Mesodermal cell (in vitro differentiated cells): ENCODE results near the gene PGLYRP3.

ENCODE experiments used
- H3K27ac ChIP-seq: 2 replicates; pipeline ENCODE4 v1.7.0; 2013; ENCODE audit warnings: mild to moderate bottlenecking, low read depth, low read length, moderate library complexity; ENCODE audit not compliant: severe bottlenecking
- H3K36me3 ChIP-seq: 2 replicates; pipeline ENCODE4 v1.7.1; 2013; ENCODE audit warnings: mild to moderate bottlenecking, low read length, moderate library complexity; ENCODE audit not compliant: control insufficient read depth, insufficient read depth
- H3K4me1 ChIP-seq: one replicate; pipeline ENCODE4 v1.7.1; 2013; ENCODE audit warnings: mild to moderate bottlenecking, low read length; ENCODE audit not compliant: insufficient read depth, control insufficient read depth, poor library complexity, severe bottlenecking
- H3K4me3 ChIP-seq: 2 replicates; pipeline ENCODE4 v1.7.0; 2013; ENCODE audit warnings: low read length, control low read depth, mild to moderate bottlenecking; ENCODE audit not compliant: insufficient read depth, poor library complexity, severe bottlenecking; ENCODE audit errors: extremely low read depth
- H3K9me3 ChIP-seq: 2 replicates; pipeline ENCODE4 v1.7.1; 2013; ENCODE audit warnings: mild to moderate bottlenecking, low read length, moderate library complexity; ENCODE audit not compliant: control insufficient read depth
- WGBS, 2 experiments: methylation state at CpG; one replicate each; pipeline ENCODE4 v1.1.5; 2013; ENCODE audit warnings: missing lambda C conversion rate in 2 of 2; ENCODE audit not compliant: insufficient coverage in 2 of 2; 5-methylcytosine and 5-hydroxymethylcytosine counted together

PGLYRP3 gene

DNA sequence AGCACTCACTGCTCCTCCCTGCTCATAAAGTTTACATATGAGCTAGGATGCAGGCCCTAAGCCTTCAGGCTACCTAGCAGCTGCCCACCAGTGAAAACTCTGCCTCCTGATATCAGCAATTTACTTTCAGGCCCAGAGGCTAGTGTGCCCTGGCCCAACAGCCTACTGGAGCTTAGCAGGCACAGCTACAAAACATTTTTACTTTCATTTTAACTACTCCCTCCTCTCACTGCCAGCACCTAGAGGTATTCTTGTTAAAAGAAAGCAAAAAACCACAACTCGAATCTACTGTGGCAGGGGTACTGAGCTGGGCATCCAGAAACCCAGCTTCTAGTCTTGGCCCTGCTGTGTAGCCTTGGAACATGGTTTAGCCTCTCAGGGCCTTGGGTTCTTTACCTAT is 59.1 kb downstream of the PGLYRP3 start:
- H3K4me3 ChIP-seq: no peak overlapping the region
- 83% methylated on average over 1 of the region's 1 CpG; no CpG with 5 or more reads in 1 of the 2 experiments for WGBS, 2 experiments
- H3K9me3 ChIP-seq: no peaks in the 10 kb centered on the region
- no peak overlapping the region for H3K27ac ChIP-seq
- H3K36me3 ChIP-seq: no peaks in the 10 kb centered on the region
- H3K4me1 ChIP-seq: no peaks in the 10 kb centered on the region

DNA sequence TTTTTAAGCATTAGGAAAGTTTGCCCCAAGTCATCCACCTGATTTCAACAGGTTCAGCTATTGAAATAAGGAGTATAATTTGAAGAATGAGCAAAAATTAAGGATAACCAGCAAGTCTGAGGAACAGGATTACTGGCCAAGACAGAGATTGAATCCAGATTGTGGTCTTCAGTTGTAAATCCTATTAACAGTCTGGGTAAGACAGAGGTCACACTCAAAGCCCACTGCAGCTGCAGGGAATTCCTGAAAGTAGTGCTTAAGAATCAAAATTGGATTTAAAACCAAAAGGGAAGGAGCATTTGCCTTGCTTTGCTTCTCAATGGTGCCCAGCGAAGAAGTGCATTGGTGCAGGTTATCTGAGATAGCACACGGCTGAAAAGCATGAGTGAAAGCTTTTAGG is 59.7 kb downstream of the PGLYRP3 start:
- Histone ChIP-seq H3K4me1 (no peaks in the 10 kb centered on the region), H3K4me3 (no peak overlapping the region), H3K9me3 (no peaks in the 10 kb centered on the region), H3K27ac (no peak overlapping the region), H3K36me3 (no peaks in the 10 kb centered on the region)
- WGBS, 2 experiments: 97 to 100% methylated on average over 2 of the region's 2 CpGs

DNA sequence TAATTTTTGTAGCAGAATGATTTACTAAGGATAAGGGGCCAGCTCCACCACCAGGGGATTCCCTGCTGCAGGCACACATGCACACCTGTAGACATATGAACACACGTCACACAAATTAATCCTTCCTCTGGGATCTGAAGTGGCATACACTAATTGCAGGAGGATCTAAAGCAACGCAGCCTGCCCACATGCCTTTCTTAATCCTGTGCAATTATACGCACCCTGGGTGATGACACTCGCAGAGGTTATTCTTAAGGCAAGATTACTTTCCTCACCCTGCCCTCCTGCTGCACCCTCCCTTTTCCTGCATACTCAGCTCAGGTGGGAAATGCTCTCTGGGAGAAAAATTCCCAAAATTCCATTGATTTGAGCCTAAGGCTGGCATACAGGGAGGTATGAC is 60.8 kb downstream of the PGLYRP3 start:
- no peak overlapping the region for H3K27ac ChIP-seq
- no peak overlapping the region for H3K4me3 ChIP-seq
- no peaks in the 10 kb centered on the region for H3K9me3 ChIP-seq
- 88 to 94% methylated on average over 3 to 4 of the region's 4 CpGs for WGBS, 2 experiments
- H3K4me1 ChIP-seq: no peaks in the 10 kb centered on the region
- no peaks in the 10 kb centered on the region for H3K36me3 ChIP-seq

DNA sequence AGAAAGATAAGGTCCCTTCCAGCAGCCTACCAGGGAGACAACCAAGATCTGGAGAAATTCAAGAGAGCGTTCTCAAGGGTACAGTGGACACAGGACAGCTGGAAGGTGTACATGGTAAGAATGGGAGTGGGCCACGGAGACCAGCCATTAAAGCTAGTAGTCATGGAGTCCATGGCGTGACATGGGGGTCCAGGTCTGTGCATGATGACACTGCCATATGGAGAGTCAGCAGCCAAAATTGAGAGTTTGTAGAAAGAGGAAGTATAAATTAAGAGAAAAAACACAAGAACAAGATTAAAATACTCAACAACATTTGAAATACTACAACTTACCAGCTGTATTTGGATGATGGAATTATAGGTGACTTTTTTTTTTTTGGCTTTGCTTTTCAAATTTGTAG is 61.2 kb downstream of the PGLYRP3 start:
- Histone ChIP-seq H3K27ac (no peak overlapping the region), H3K4me3 (no peak overlapping the region), H3K9me3 (no peaks in the 10 kb centered on the region), H3K36me3 (no peaks in the 10 kb centered on the region), H3K4me1 (no peaks in the 10 kb centered on the region)
- 92 to 95% methylated on average over 2 to 3 of the region's 3 CpGs for WGBS, 2 experiments

DNA sequence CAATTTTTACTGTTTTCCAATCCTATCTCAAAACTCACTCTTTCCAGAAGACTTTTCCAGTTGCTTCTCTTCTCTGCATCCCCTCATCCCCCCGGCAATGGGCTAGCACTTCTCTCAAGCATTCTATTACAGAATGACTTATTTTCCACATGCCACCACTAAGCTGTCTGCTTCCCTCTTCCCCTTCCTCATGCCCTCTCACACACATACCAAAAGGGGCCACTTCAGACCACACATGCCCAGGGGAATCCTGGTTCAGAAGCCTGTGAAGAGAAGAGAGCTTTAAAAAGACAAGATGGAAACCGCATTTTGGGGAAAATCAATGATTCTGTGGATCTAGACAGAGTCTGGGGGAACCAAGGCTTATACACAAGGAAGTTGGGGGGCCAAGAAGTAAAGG is 61.7 kb downstream of the PGLYRP3 start:
- Histone ChIP-seq H3K4me3 (no peak overlapping the region), H3K4me1 (no peaks in the 10 kb centered on the region), H3K9me3 (no peaks in the 10 kb centered on the region), H3K27ac (no peak overlapping the region), H3K36me3 (no peaks in the 10 kb centered on the region)
- 83 to 100% methylated on average over 1 to 2 of the region's 2 CpGs for WGBS, 2 experiments

DNA sequence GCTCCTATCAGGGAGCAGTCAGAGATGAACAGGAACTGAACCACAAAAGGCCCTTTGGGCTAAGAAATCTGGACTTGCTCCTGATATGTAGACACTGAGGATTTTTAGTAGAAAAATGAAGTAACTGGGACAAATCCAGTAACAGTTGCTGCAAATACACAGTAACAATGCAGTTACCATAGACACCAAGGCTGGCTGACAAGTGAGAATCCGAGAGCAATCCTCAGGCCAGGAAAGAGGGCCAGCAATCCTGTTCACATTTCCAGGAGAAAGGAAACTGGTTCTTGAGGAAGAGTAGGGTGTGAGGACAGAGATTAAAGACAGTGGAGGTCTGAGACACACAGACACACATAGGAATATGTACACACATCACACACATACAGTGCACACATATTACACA is 62.6 kb downstream of the PGLYRP3 start:
- H3K27ac ChIP-seq: no peak overlapping the region
- H3K4me3 ChIP-seq: no peak overlapping the region
- no peaks in the 10 kb centered on the region for H3K4me1 ChIP-seq
- 75% methylated on average over 1 of the region's 1 CpG; no CpG with 5 or more reads in 1 of the 2 experiments for WGBS, 2 experiments
- H3K36me3 ChIP-seq: no peaks in the 10 kb centered on the region
- no peaks in the 10 kb centered on the region for H3K9me3 ChIP-seq

DNA sequence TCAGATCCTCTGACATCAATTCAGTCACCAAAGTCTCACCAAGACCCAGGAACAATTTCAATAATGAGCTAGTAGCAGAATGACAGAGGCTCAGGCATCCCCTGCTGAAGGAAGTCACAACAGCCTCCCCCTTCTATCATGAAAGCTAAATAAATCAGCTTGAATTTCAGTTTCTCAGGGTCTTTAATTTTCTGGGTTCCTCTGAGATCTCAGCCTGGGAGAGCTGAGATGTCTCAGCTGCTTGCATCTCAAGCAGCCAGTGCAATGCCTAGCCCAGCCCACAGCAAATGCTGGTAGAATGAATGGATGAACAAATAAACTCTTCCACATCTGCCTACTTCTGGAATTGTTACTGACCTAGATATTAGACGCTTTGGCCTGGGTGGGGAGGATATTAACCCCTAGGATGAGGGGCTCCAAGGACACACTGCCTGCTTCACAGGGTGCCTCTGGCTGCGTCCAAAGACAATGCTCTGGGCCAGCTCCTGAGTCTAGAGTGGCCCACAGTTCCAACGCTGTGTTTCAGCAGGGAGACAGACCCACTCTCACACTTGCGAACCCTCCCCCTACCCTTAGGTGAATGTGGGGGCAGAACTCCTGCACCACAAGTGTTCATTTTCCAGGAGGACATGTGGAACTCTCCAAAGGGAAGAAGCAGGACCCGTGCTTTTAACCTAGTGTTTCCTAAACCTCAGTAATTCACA is 64.4 kb downstream of the PGLYRP3 start:
- H3K36me3 ChIP-seq: no peaks in the 10 kb centered on the region
- H3K27ac ChIP-seq: no peak overlapping the region
- H3K4me1 ChIP-seq: no peaks in the 10 kb centered on the region
- no peaks in the 10 kb centered on the region for H3K9me3 ChIP-seq
- 64 to 80% methylated on average over 1 to 2 of the region's 5 CpGs for WGBS, 2 experiments
- no peak overlapping the region for H3K4me3 ChIP-seq
